ENCODE data around the gene TPCN2.

The TPCN2 gene

DNA sequence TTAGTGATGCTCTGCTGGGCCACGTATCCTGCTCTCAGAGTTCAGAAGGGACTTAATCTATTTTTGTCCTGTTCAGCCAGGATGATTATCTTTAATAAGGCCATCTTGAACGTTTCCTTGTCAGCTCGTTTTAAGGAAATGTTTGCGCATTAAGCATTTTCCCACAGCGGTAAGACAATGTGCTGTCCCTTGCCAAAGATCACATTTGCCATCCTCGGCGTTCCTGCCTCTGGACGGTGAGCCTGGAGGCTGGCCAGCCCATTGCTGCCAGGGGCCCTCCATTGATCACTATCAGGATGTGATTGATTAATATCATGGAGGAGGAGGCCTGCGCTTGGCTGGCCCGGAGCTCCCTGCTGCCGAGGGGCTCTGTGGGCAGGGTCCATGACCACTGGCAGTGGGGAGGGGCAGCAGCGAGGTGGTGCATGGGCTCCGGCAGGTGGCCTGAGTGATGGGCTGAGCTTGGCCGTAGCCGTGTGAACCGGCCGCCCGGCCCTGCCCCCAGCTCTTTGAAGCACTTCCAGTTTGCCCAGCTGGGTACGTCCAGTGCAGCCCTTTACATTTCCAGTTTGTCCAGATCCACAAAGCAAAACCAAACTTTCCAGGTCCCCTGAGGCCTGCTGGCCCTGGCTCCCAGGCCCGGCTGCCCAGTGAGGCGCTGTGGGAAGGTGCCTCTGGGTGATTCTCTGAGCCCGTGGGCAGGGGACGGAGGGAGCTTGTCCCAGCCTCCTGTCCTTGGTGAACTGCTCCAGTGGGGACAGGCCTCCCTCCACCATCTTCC, 57.5 kb downstream of the TPCN2 start:
- Histone ChIP-seq H3K4me1 (ENCODE audit: control insufficient read depth, insufficient read depth, low read length, poor library complexity, severe bottlenecking) (peaks cover 4% of the 10 kb centered on the region), H3K36me3 (ENCODE audit: control insufficient read depth, insufficient read depth, low read length) (no peaks in the 10 kb centered on the region), H3K27ac (ENCODE audit: low read depth, low read length, severe bottlenecking) (no peak overlapping the region), H3K9me3 (ENCODE audit: control insufficient read depth, low read length) (no peaks in the 10 kb centered on the region), H3K4me3 (ENCODE audit: extremely low read depth, insufficient read depth, low read length, poor library complexity, severe bottlenecking) (no peak overlapping the region)
- 93 to 94% methylated on average over 19 to 20 of the region's 23 CpGs for WGBS, 2 experiments (ENCODE audit: insufficient coverage in 2 of 2)

DNA sequence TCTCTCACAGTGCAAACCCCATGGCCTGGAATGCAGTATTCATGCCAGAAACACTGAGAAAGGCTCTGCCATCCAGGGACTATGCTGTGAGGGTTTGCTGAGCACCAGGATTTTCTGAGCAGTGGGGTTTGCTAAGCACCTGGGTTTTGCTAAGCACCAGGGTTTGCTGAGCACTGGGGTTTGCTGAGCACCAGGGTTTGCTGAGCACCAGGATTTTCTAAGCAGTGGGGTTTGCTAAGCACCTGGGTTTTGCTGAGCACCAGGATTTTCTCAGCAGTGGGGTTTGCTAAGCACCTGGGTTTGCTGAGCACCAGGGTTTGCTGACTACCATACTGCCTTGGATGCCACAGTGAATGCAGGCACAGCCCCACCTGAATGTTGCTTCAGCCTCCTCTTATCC, 58.7 kb downstream of the TPCN2 start:
- Histone ChIP-seq H3K4me3 (ENCODE audit: extremely low read depth, insufficient read depth, low read length, poor library complexity, severe bottlenecking) (no peak overlapping the region), H3K4me1 (ENCODE audit: control insufficient read depth, insufficient read depth, low read length, poor library complexity, severe bottlenecking) (no peaks in the 10 kb centered on the region), H3K36me3 (ENCODE audit: control insufficient read depth, insufficient read depth, low read length) (no peaks in the 10 kb centered on the region), H3K9me3 (ENCODE audit: control insufficient read depth, low read length) (no peaks in the 10 kb centered on the region), H3K27ac (ENCODE audit: low read depth, low read length, severe bottlenecking) (no peak overlapping the region)

DNA sequence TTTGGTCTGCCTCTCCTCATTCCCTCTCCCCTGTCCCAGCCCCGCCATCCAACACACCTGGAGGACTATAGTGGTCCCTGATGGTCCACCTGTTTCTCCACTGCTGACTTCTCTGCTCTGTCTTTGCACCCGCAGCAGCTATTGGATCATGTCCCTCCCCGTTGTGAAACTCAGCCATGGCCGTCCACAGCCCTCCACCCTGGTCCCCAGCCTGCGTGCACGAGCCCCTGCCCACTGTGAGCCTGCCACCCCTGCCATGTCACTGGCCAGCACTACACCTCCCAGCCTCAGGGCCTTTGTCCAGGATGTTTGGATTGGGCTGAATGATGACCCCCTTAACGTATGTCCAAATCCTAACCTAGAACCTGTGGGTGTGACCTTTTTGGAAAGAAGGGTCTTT, 59.3 kb downstream of the TPCN2 start:
- Histone ChIP-seq H3K36me3 (ENCODE audit: control insufficient read depth, insufficient read depth, low read length) (no peaks in the 10 kb centered on the region), H3K9me3 (ENCODE audit: control insufficient read depth, low read length) (no peaks in the 10 kb centered on the region), H3K4me1 (ENCODE audit: control insufficient read depth, insufficient read depth, low read length, poor library complexity, severe bottlenecking) (no peaks in the 10 kb centered on the region), H3K27ac (ENCODE audit: low read depth, low read length, severe bottlenecking) (no peak overlapping the region), H3K4me3 (ENCODE audit: extremely low read depth, insufficient read depth, low read length, poor library complexity, severe bottlenecking) (no peak overlapping the region)
- 92 to 98% methylated on average over 6 to 7 of the region's 7 CpGs for WGBS, 2 experiments (ENCODE audit: insufficient coverage in 2 of 2)

DNA sequence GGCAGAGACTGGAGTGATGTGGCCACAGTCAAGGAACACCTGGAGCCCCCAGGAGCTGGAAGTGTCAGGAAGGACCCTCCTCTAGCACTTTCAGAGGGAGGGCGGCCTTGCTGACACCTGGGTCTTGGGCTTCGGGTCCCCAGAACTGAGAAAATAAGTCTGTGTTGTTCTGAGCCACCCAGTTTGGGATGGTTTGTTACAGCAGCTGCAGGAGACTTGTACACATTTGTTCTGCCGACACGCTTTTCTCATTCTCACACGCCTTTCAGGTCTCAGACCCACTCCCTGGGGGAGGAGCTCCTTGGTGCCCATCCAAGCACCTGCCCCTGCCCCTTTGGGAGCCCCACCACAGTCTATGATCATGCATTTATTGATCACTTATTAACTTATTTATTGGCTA, 59.8 kb downstream of the TPCN2 start:
- Histone ChIP-seq H3K27ac (ENCODE audit: low read depth, low read length, severe bottlenecking) (no peak overlapping the region), H3K4me1 (ENCODE audit: control insufficient read depth, insufficient read depth, low read length, poor library complexity, severe bottlenecking) (no peaks in the 10 kb centered on the region), H3K9me3 (ENCODE audit: control insufficient read depth, low read length) (no peaks in the 10 kb centered on the region), H3K36me3 (ENCODE audit: control insufficient read depth, insufficient read depth, low read length) (no peaks in the 10 kb centered on the region), H3K4me3 (ENCODE audit: extremely low read depth, insufficient read depth, low read length, poor library complexity, severe bottlenecking) (no peak overlapping the region)
- WGBS, 2 experiments (ENCODE audit: insufficient coverage in 2 of 2) = 65 to 82% methylated on average over 4 to 5 of the region's 5 CpGs

DNA sequence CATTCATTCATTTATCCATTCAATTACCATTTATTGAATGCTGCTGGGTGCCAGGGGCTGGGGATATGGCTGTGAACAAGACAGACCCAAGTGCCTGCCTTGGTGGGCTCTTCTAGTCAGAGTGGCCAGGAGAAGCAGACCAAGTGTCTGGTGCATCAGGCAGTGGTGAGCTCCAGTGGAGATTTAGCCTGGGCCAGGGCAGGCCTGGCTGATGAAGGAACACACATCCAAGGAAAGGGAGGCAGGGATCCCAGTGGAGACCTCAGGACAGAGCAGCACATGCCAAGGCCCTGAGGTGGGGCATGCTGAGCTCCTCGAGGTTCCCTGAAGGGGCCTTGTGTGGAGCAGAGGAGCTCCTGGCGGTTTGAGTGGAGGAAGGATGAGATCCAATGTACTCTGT, 60.4 kb downstream of the TPCN2 start:
- no peak overlapping the region for H3K27ac ChIP-seq (ENCODE audit: low read depth, low read length, severe bottlenecking)
- no peaks in the 10 kb centered on the region for H3K4me1 ChIP-seq (ENCODE audit: control insufficient read depth, insufficient read depth, low read length, poor library complexity, severe bottlenecking)
- H3K36me3 ChIP-seq (ENCODE audit: control insufficient read depth, insufficient read depth, low read length) = no peaks in the 10 kb centered on the region
- WGBS, 2 experiments (ENCODE audit: insufficient coverage in 2 of 2) = 63 to 100% methylated on average over 2 of the region's 2 CpGs
- H3K9me3 ChIP-seq (ENCODE audit: control insufficient read depth, low read length) = no peaks in the 10 kb centered on the region
- no peak overlapping the region for H3K4me3 ChIP-seq (ENCODE audit: extremely low read depth, insufficient read depth, low read length, poor library complexity, severe bottlenecking)

DNA sequence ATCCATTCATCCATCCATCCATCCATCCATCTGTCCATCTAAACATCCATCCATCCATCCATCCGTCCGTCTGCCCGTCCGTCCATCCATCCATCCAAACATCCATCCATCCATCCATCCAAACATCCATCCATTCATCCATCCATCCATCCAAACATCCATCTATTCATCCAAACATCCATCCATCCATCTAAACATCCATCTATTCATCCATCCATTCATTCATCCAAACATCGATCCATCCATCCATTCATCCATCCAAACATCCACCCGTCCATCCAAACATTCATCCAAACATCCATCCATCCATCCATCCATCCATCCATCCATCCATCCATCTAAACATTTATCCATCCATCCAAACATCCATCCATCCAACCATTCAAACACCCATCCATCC, 61.7 kb downstream of the TPCN2 start:
- Histone ChIP-seq H3K36me3 (ENCODE audit: control insufficient read depth, insufficient read depth, low read length) (no peaks in the 10 kb centered on the region), H3K4me3 (ENCODE audit: extremely low read depth, insufficient read depth, low read length, poor library complexity, severe bottlenecking) (no peak overlapping the region), H3K27ac (ENCODE audit: low read depth, low read length, severe bottlenecking) (no peak overlapping the region), H3K4me1 (ENCODE audit: control insufficient read depth, insufficient read depth, low read length, poor library complexity, severe bottlenecking) (no peaks in the 10 kb centered on the region), H3K9me3 (ENCODE audit: control insufficient read depth, low read length) (no peaks in the 10 kb centered on the region)
- WGBS, 2 experiments (ENCODE audit: insufficient coverage in 2 of 2) = 88 to 94% methylated on average over 6 of the region's 6 CpGs

DNA sequence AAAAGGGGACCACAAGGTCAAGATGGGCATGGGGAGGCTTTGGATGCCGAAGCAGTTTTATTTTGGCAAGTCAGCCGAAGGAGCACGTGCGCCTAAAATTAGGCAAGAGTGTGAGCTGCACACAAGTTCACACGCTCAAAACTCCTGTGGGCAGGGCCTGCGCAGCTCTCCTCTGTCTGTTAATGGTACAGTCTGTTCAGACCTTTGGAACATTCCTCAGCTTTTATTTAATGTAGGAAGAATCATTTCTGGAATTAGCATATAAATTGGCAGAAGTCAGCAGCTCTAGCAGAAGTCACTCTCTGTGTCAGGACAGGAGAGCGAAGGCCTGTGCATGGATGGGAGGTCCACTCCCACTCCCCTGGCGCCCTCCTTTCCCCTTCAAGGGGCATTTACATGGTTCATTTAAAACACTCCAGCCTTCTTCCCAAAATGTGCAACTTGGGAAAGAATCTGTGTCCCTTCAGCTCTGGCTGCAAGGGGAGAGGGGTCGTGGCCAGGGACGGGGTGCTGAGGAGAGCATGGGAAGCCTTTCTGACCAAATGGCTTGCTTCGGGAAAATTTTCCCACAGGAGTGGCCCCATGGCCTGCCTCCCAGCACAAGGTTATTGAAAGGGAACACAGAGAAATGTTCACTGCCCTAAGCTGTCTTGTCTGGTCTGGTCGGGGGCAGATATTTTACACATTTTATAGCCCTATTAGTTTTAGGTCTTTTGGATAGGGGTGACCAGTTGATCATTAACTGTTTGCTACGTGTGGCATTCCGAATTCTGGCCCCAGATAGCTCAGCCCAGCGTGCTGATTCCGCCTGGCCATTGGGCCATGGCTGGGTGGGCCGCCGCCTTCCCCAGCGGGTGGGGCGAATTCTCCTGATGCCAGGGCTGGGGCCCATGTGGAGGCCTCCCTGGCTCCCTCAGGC, 63.2 kb downstream of the TPCN2 start:
- Histone ChIP-seq H3K36me3 (ENCODE audit: control insufficient read depth, insufficient read depth, low read length) (no peaks in the 10 kb centered on the region), H3K4me1 (ENCODE audit: control insufficient read depth, insufficient read depth, low read length, poor library complexity, severe bottlenecking) (peaks cover 4% of the 10 kb centered on the region), H3K4me3 (ENCODE audit: extremely low read depth, insufficient read depth, low read length, poor library complexity, severe bottlenecking) (no peak overlapping the region), H3K9me3 (ENCODE audit: control insufficient read depth, low read length) (no peaks in the 10 kb centered on the region), H3K27ac (ENCODE audit: low read depth, low read length, severe bottlenecking) (no peak overlapping the region)
- 90 to 93% methylated on average over 14 to 17 of the region's 20 CpGs for WGBS, 2 experiments (ENCODE audit: insufficient coverage in 2 of 2)

DNA sequence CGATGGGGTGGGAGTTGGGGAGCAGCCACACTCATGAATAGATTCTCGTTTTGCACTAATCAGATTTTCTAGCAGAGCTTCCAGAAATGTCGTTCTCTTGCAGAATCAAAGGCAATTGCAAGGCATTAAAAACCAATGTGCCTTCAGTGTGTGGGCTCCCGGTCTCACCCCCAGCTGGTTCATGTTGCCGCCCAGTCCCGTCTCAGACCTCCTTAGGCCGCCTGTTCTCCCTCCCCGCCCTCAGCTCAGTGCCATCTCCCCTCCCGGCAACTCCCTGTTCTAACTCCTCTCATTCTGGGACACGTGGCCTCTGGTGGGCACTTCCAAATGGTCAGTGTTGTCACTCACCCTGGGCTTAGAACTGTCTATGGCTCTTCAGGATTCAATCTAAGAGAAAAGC, 64.5 kb downstream of the TPCN2 start:
- WGBS, 2 experiments (ENCODE audit: insufficient coverage in 2 of 2) = 86 to 92% methylated on average over 9 to 10 of the region's 10 CpGs
- no peaks in the 10 kb centered on the region for H3K9me3 ChIP-seq (ENCODE audit: control insufficient read depth, low read length)
- peaks cover 4% of the 10 kb centered on the region for H3K4me1 ChIP-seq (ENCODE audit: control insufficient read depth, insufficient read depth, low read length, poor library complexity, severe bottlenecking)
- no peaks in the 10 kb centered on the region for H3K36me3 ChIP-seq (ENCODE audit: control insufficient read depth, insufficient read depth, low read length)
- no peak overlapping the region for H3K4me3 ChIP-seq (ENCODE audit: extremely low read depth, insufficient read depth, low read length, poor library complexity, severe bottlenecking)
- H3K27ac ChIP-seq (ENCODE audit: low read depth, low read length, severe bottlenecking) = no peak overlapping the region

DNA sequence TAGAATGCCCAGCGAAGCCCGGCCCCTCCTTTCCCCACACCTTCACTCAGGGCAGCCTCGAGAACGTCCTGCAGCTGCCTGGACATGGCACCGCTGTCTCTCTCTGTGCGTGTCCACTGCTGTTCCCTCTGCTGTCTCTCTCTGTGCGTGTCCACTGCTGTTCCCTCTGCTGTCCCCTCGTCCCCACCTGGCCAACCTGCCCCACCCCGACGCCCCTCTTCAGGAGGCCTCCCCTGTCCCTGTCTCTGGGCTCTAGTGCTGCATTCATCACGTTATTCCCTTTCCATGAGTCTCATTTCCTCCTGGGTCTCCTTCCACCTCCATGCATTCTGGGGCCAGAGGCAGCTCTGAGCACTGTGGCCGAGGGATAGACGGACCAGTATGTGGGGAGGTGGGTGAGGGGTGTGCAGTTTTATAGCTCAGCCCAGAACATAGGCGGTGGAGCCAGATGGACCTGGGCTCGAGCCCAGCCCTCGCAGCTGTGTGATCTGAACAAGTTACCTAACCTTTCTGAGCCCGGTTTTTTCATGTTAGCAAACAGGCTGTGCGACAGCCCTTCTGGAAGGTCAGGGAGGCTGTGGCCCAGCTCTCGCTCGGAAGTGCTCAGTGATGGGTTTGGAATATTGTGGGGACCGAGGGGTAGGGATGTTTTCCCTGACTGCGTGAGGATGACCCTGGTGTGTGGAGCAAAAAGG, 65.1 kb downstream of the TPCN2 start:
- Histone ChIP-seq H3K4me3 (ENCODE audit: extremely low read depth, insufficient read depth, low read length, poor library complexity, severe bottlenecking) (no peak overlapping the region), H3K9me3 (ENCODE audit: control insufficient read depth, low read length) (no peaks in the 10 kb centered on the region), H3K36me3 (ENCODE audit: control insufficient read depth, insufficient read depth, low read length) (no peaks in the 10 kb centered on the region), H3K4me1 (ENCODE audit: control insufficient read depth, insufficient read depth, low read length, poor library complexity, severe bottlenecking) (peaks cover 4% of the 10 kb centered on the region), H3K27ac (ENCODE audit: low read depth, low read length, severe bottlenecking) (no peak overlapping the region)
- 95 to 97% methylated on average over 16 of the region's 22 CpGs for WGBS, 2 experiments (ENCODE audit: insufficient coverage in 2 of 2)

DNA sequence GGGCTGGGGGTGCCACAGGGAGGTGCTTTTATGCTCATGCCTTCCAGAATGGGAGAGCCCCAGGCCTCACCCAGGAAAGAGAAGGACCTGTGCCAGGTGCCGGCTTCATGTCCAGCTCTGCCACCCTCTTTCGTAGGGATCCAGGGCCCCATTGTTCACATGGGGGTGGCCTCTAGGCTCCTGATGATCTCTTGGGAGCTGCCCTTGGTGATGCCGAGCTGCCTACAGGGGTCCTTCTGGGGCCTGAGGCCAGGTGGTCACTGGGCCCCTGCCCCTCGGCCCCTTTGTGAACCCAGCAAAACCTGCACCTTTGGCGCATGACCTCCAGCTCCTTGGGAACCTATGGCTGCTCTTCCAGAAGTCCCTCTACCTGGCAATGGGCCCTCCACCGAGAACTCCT, 65.6 kb downstream of the TPCN2 start:
- Histone ChIP-seq H3K9me3 (ENCODE audit: control insufficient read depth, low read length) (peaks cover 4% of the 10 kb centered on the region), H3K4me3 (ENCODE audit: extremely low read depth, insufficient read depth, low read length, poor library complexity, severe bottlenecking) (no peak overlapping the region), H3K4me1 (ENCODE audit: control insufficient read depth, insufficient read depth, low read length, poor library complexity, severe bottlenecking) (peaks cover 4% of the 10 kb centered on the region), H3K36me3 (ENCODE audit: control insufficient read depth, insufficient read depth, low read length) (no peaks in the 10 kb centered on the region), H3K27ac (ENCODE audit: low read depth, low read length, severe bottlenecking) (no peak overlapping the region)
- WGBS, 2 experiments (ENCODE audit: insufficient coverage in 2 of 2) = 88 to 97% methylated on average over 4 to 6 of the region's 6 CpGs

Measured in mesodermal cell (in vitro differentiated cells).